CD14-positive monocyte (primary cell): ENCODE results near the gene TFEB. TPM values are rescaled to one million over a fixed set of nuclear protein-coding genes. Genes with fewer than 3 reads are reported as not detected.

Experiments
- DNase-seq, 3 donors: peaks; one replicate each; pipeline ENCODE4 v3.0.0-alpha.2; 2011 to 2022
- H2AFZ ChIP-seq: 2 replicates; pipeline ENCODE4 v1.6.0; 2012; ENCODE audit warnings: mild to moderate bottlenecking, low read depth, low read length, inconsistent platforms; ENCODE audit not compliant: insufficient read depth, poor library complexity, severe bottlenecking
- H3K27ac ChIP-seq, 2 donors: 1 replicate in 1 of 2; 2 replicates in 1 of 2; pipeline ENCODE4 v1.5.1; 2012 to 2013; ENCODE audit warnings: low read length in 2 of 2, control low read depth in 1 of 2, inconsistent platforms in 1 of 2, low read depth in 1 of 2, mild to moderate bottlenecking in 1 of 2
- H3K27me3 ChIP-seq, 2 donors: one replicate each; pipeline versions ENCODE4 v1.6.0 to v1.6.1; 2011 to 2013; ENCODE audit warnings: low read length in 2 of 2; ENCODE audit not compliant: control insufficient read depth in 2 of 2, insufficient read depth in 2 of 2
- H3K36me3 ChIP-seq, 2 donors: replicated peaks in 1 of 2; 1 replicate in 1 of 2; 2 replicates in 1 of 2; pipeline versions ENCODE4 v1.5.1 to v1.6.1; 2012 to 2013; ENCODE audit warnings: low read length in 2 of 2, control low read depth in 1 of 2, inconsistent platforms in 1 of 2, mild to moderate bottlenecking in 1 of 2; ENCODE audit not compliant: insufficient read depth in 2 of 2, control insufficient read depth in 1 of 2
- H3K4me1 ChIP-seq, 2 donors: 1 replicate in 1 of 2; 2 replicates in 1 of 2; pipeline versions ENCODE4 v1.5.1 to v1.6.1; 2012 to 2013; ENCODE audit warnings: low read length in 2 of 2, control low read depth in 1 of 2, inconsistent platforms in 1 of 2, mild to moderate bottlenecking in 1 of 2, moderate library complexity in 1 of 2; ENCODE audit not compliant: insufficient read depth in 2 of 2, control insufficient read depth in 1 of 2
- H3K4me2 ChIP-seq: replicated peaks from 2 replicates; pipeline ENCODE3; 2012; ENCODE audit warnings: low read length, moderate library complexity, mild to moderate bottlenecking; ENCODE audit not compliant: poor library complexity, severe bottlenecking; ENCODE audit errors: extremely low read depth
- H3K4me3 ChIP-seq, 3 experiments: fragments of 200-600 bp in 1 of 3; sonication (generic) in 1 of 3; replicated peaks in 1 of 3; 1 replicate in 2 of 3; 2 replicates in 1 of 3; pipeline ENCODE4 v1.5.1; 2011 to 2013; ENCODE audit warnings: low read length in 3 of 3, mild to moderate bottlenecking in 3 of 3, control low read depth in 2 of 3, low read depth in 2 of 3, inconsistent platforms in 1 of 3, moderate library complexity in 1 of 3
- H3K79me2 ChIP-seq: 2 replicates; pipeline ENCODE4 v1.6.0; 2012; ENCODE audit warnings: mild to moderate bottlenecking, control low read depth, inconsistent platforms, low read length, moderate library complexity; ENCODE audit not compliant: insufficient read depth
- H3K9ac ChIP-seq: 2 replicates; pipeline ENCODE4 v1.6.0; 2017; ENCODE audit warnings: low read length, mild to moderate bottlenecking; ENCODE audit not compliant: insufficient read depth, poor library complexity, severe bottlenecking
- H3K9me3 ChIP-seq, 2 donors: replicated peaks in 1 of 2; 1 replicate in 1 of 2; 2 replicates in 1 of 2; pipeline versions ENCODE4 v1.5.1 to v1.6.1; 2012 to 2013; ENCODE audit warnings: low read length in 2 of 2, control low read depth in 1 of 2; ENCODE audit not compliant: control insufficient read depth in 1 of 2, insufficient read depth in 1 of 2
- H4K20me1 ChIP-seq: 2 replicates; pipeline ENCODE4 v1.6.0; 2012; ENCODE audit warnings: mild to moderate bottlenecking, low read length, control low read depth, moderate library complexity; ENCODE audit not compliant: insufficient read depth
- H3K27ac Mint-ChIP-seq, 7 donors: one replicate each; pipeline ENCODE4 v1.8.0; 2020; ENCODE audit warnings: mild to moderate bottlenecking in 7 of 7, mixed read lengths in 7 of 7, moderate library complexity in 6 of 7, inconsistent platforms in 2 of 7
- H3K27me3 Mint-ChIP-seq, 3 donors: one replicate each; pipeline ENCODE4 v1.8.0; 2021 to 2022; ENCODE audit warnings: low read depth in 3 of 3, mild to moderate bottlenecking in 3 of 3, mixed read lengths in 3 of 3, moderate library complexity in 3 of 3, inconsistent platforms in 1 of 3
- H3K36me3 Mint-ChIP-seq, 2 donors: one replicate each; pipeline ENCODE4 v1.8.0; 2020; ENCODE audit warnings: mixed read lengths in 2 of 2, inconsistent platforms in 1 of 2, mild to moderate bottlenecking in 1 of 2
- H3K4me1 Mint-ChIP-seq: one replicate; pipeline ENCODE4 v1.8.0; 2020; ENCODE audit warnings: mild to moderate bottlenecking, mixed read lengths
- H3K4me3 Mint-ChIP-seq, 2 donors: one replicate each; pipeline ENCODE4 v1.8.0; 2020; ENCODE audit warnings: mild to moderate bottlenecking in 2 of 2, mixed read lengths in 2 of 2, moderate library complexity in 1 of 2
- H3K9me3 Mint-ChIP-seq, 7 donors: one replicate each; pipeline ENCODE4 v1.8.0; 2020 to 2022; ENCODE audit warnings: mixed read lengths in 7 of 7, mild to moderate bottlenecking in 6 of 7, moderate library complexity in 6 of 7, inconsistent platforms in 2 of 7
- WGBS: methylation state at CpG from one replicate; pipeline ENCODE4 v1.1.5; 2013; ENCODE audit warnings: missing lambda C conversion rate; ENCODE audit not compliant: insufficient coverage; 5-methylcytosine and 5-hydroxymethylcytosine counted together
- intact Hi-C, 2 donors: fragments of 100-400 bp; cut with micrococcal nuclease; formaldehyde crosslinking; loops; one replicate each; pipeline versions ENCODE4 v1.15.0 to v1.15.1; 2023
- polyA plus RNA-seq, 3 donors: library from polyadenylated mRNA; depleted of rRNA in 1 of 3; unstranded in 2 of 3; stranded (reverse) in 1 of 3; fragments of 300-500 nt in 2 of 3; fragments of >200 nt in 1 of 3; fragmentation: Illumina TruSeq in 2 of 3; gene quantifications; 1 replicate in 2 of 3; 2 replicates in 1 of 3; pipeline ENCODE4 v1.2.3, GENCODE V29; 2012 to 2021
- TF ChIP-seq, protein P1 (sequence below): fragments of 200-600 bp; IDR thresholded peaks from one replicate; pipeline ENCODE4 v1.8.0; 2022; ENCODE audit warnings: antibody characterized with exemption, mild to moderate bottlenecking

TFEB gene
- polyA plus RNA-seq, 3 donors, result 42.6 to 60.0 (median 55.0) TPM

DNA sequence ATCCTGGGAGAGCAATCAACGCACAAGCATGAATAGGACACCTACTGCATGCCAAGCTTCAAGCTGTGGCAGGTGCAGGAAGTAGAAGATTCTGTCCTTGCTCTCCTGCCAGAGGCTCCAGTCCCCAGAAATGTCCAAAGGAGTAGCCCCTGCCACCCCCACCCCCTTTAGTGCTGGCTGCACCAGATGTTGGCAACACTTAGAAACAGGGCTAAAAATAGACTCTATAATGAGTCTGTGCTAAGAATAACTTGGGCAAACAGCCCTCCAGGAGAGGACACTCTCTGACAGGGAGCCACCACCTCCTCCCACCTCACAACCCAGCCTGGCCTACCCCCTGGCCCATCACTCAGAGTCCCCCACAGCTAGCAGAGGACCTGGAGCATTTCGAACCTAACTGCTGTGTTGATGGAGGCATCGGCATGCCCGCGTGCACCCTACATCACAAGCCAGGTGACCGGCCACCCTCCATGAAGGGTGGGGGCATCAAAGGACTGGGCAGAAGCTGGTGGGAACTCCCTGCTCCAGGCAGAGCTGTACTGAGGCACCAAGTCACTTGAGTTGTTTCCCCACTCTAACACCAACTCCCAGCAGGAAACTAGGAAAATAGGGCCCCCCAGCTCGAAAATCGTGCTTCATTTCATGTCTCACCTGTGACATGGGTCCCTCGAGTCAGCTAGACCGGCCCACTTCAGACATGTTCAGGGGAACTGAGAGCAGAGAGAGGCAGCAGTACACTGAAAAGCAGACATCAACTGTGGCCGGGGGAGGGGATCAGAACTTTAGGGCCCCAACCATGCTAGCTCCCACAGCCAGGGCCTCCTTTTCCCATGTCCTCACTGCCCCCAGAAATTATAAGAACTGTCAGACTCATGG lies 18.7 kb downstream of the TFEB start:
- TF ChIP-seq, protein P1, sequence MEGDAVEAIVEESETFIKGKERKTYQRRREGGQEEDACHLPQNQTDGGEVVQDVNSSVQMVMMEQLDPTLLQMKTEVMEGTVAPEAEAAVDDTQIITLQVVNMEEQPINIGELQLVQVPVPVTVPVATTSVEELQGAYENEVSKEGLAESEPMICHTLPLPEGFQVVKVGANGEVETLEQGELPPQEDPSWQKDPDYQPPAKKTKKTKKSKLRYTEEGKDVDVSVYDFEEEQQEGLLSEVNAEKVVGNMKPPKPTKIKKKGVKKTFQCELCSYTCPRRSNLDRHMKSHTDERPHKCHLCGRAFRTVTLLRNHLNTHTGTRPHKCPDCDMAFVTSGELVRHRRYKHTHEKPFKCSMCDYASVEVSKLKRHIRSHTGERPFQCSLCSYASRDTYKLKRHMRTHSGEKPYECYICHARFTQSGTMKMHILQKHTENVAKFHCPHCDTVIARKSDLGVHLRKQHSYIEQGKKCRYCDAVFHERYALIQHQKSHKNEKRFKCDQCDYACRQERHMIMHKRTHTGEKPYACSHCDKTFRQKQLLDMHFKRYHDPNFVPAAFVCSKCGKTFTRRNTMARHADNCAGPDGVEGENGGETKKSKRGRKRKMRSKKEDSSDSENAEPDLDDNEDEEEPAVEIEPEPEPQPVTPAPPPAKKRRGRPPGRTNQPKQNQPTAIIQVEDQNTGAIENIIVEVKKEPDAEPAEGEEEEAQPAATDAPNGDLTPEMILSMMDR, result no peak
- peaks cover 100% of the 10 kb centered on the region for H3K79me2 ChIP-seq
- no peaks in the 10 kb centered on the region for H3K9me3 Mint-ChIP-seq
- no peaks in the 10 kb centered on the region for H3K9me3 ChIP-seq
- H3K4me1 Mint-ChIP-seq, result peaks cover 91% of the 10 kb centered on the region
- no peaks in the 10 kb centered on the region for H3K27me3 ChIP-seq
- no peak overlapping the region for H3K9ac ChIP-seq
- no peak overlapping the region for H3K4me2 ChIP-seq
- peak overlapping the region in 3 of 7 donors; percentile 73 to 92 (median 78) for H3K27ac Mint-ChIP-seq
- H3K27ac ChIP-seq, result peak overlapping the region in 1 of 2 donors; percentile 61
- peaks cover 21 to 64% of the 10 kb centered on the region in 2 donors for H3K36me3 Mint-ChIP-seq
- DNase-seq, result no peak
- peaks cover 3 to 13% of the 10 kb centered on the region in 2 donors for H3K36me3 ChIP-seq
- peaks cover 85 to 95% of the 10 kb centered on the region in 2 donors for H3K4me1 ChIP-seq
- WGBS, result 75% methylated on average over 10 of the region's 11 CpGs
- H2AFZ ChIP-seq, result no peak overlapping the region
- peaks cover 100% of the 10 kb centered on the region for H4K20me1 ChIP-seq
- no peak overlapping the region for H3K4me3 ChIP-seq
- peaks cover 0 to 3% (median 0%) of the 10 kb centered on the region in 3 donors for H3K27me3 Mint-ChIP-seq
- H3K4me3 Mint-ChIP-seq, result no peak overlapping the region
- intact Hi-C loops, result no loop called here

DNA sequence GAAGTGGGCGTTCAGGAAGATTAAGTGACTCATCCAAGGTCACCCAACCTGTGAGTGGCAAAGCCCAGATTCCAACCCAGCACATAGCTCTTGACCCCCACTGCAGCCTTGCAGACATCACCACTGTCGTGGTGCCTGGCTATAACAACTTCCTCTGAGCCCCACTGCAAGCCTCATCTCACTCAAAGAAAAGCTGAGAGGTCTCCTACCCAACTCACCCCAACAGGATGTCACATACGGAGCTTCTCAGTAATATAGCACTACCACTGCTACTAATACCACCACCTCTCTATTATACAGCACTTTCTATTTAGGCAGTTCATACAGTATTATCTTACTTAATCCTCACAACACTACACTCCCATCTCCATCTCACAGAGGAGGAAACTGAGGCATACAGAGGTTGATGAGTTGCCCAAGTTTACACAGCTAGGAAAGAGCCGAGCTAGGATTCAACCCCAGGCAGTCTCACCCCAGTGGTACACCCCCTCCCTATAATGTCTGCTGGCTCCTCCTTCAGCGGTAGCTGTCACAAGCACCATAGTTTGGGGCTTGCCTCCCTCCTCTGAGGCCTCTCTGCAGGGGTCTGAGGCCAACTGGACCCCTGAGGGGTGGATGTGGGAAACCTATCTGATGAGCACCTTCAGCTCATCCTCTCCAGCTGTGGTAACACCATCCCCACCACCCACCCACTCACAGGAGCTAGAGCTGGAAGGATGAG lies 19.5 kb downstream of the TFEB start:
- Histone ChIP-seq H4K20me1 (peaks cover 100% of the 10 kb centered on the region), H3K27ac (peak overlapping the region in 1 of 2 donors; percentile 61), H3K4me3 (no peak overlapping the region), H3K9me3 (no peaks in the 10 kb centered on the region), H2AFZ (no peak overlapping the region), H3K79me2 (peaks cover 100% of the 10 kb centered on the region), H3K9ac (no peak overlapping the region), H3K27me3 (no peaks in the 10 kb centered on the region), H3K36me3 (peaks cover 5 to 21% of the 10 kb centered on the region in 2 donors), H3K4me2 (no peak overlapping the region), H3K4me1 (peaks cover 77 to 87% of the 10 kb centered on the region in 2 donors)
- peaks cover 83% of the 10 kb centered on the region for H3K4me1 Mint-ChIP-seq
- no peak overlapping the region for H3K4me3 Mint-ChIP-seq
- peaks cover 0 to 3% (median 0%) of the 10 kb centered on the region in 3 donors for H3K27me3 Mint-ChIP-seq
- TF ChIP-seq, protein P1, result no peak
- intact Hi-C loops, result no loop called here
- no peaks in the 10 kb centered on the region for H3K9me3 Mint-ChIP-seq
- no peak for DNase-seq
- peak overlapping the region in 4 of 7 donors; percentile 28 to 74 (median 61) for H3K27ac Mint-ChIP-seq
- 24% methylated on average over 2 of the region's 5 CpGs for WGBS
- peaks cover 22 to 68% of the 10 kb centered on the region in 2 donors for H3K36me3 Mint-ChIP-seq
